ENCODE data around the gene YY1AP1.
"Not testable (repeated sequence)": the region's sequence is repeated elsewhere in the genome, so short reads cannot be mapped to it uniquely, and the experiment has no call there.

The YY1AP1 gene

DNA sequence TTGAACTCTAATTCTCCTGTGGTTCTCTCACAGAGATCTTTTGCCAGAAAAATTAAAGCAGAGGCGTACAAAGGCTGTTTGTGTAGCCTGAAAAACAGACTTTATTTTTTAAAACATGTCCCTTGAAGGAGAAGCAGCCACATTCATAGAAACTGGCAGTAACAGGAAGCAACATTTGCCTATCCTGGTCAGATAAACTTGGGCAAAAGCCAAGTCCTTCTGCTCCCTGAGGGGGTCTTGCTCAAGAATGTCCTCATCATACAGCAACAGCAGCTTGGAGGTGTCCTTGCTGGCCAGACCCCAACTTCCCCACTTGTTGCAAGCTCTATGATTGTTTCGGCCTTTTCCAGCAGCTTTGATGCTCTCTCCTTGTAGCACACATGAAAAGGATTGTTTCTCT lies 42.3 kb downstream of the YY1AP1 start:
- POLR2A ChIA-PET: no interaction called here
- no peak for DNase-seq (ENCODE audit: low read depth, low spot score)
- TF ChIP-seq, protein P1, sequence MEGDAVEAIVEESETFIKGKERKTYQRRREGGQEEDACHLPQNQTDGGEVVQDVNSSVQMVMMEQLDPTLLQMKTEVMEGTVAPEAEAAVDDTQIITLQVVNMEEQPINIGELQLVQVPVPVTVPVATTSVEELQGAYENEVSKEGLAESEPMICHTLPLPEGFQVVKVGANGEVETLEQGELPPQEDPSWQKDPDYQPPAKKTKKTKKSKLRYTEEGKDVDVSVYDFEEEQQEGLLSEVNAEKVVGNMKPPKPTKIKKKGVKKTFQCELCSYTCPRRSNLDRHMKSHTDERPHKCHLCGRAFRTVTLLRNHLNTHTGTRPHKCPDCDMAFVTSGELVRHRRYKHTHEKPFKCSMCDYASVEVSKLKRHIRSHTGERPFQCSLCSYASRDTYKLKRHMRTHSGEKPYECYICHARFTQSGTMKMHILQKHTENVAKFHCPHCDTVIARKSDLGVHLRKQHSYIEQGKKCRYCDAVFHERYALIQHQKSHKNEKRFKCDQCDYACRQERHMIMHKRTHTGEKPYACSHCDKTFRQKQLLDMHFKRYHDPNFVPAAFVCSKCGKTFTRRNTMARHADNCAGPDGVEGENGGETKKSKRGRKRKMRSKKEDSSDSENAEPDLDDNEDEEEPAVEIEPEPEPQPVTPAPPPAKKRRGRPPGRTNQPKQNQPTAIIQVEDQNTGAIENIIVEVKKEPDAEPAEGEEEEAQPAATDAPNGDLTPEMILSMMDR (IDR thresholded peaks at IDR 0.05; ENCODE audit: insufficient read depth, low read length, missing control alignments): no peak
- CTCF ChIA-PET: interaction anchor here (1.2 to 4.6 kb wide), 5 partner anchors 9 to 555 kb away, joined by 3 to 34 read pairs (median 4); partner anchors contain the start of gene RUSC1
- H3K4me3 ChIP-seq (ENCODE audit: low read depth, low read length): no peak overlapping the region

DNA sequence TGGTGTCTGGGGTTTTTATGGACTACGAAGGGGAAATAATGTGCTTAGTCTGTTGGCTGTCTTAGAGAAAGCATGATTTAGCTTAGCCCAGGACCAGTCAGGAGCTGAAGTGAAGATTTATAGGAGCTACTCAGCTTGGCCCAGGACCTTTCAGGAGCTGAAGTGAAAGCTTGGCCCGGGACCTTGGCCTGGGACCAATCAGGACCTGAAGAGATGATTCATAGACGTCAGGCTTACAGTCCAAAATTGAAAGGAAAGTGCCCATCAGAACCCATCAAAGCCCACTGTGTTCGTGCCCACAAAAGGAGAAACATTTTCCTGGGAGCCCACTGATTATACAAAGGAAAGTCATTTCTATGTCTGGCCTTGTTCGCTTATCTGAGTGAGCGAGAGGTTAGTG lies 42.9 kb downstream of the YY1AP1 start:
- CTCF ChIA-PET: interaction anchor here (1.2 to 4.6 kb wide), 3 partner anchors 8 to 554 kb away, joined by 3 to 34 read pairs (median 4); no protein-coding TSS in a partner anchor
- no peak for DNase-seq (ENCODE audit: low read depth, low spot score)
- no peak overlapping the region for H3K4me3 ChIP-seq (ENCODE audit: low read depth, low read length)
- TF ChIP-seq, protein P1 (IDR thresholded peaks at IDR 0.05; ENCODE audit: insufficient read depth, low read length, missing control alignments): no peak
- POLR2A ChIA-PET: no interaction called here

DNA sequence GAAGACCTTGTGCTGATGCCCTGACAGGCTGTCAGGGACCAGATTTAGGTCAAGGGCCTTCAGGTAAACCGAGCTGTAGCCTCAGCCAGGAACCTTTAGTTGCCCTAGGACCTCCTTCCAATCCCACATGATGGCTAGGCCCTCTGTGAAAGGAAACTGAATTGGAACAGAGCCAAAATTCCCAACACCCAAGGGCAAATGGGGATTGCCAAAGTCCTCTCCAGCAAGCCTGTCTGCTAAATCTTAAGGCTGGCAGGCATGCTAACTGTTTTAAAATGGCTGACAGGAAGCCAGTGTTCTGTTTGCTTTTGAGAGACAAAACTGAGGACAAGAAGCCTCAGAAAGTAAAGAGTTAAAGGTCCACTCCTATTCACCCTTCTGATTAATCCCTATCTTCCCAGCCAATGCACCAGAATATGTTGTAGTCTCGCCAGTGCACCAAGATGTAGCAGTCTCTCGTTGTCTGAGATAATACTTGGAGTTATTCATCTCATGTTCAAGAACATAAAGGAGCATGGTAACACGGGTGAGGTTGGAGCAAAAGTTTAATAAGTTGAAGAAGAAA lies 43.5 kb downstream of the YY1AP1 start:
- DNase-seq (ENCODE audit: low read depth, low spot score): no peak
- TF ChIP-seq, protein P1 (IDR thresholded peaks at IDR 0.05; ENCODE audit: insufficient read depth, low read length, missing control alignments): no peak
- H3K4me3 ChIP-seq (ENCODE audit: low read depth, low read length): no peak overlapping the region
- ChIA-PET POLR2A (no interaction called here), CTCF (interaction anchor here (1.5 to 4.6 kb wide), 2 partner anchors 395 to 554 kb away, joined by 4 to 34 read pairs; no protein-coding TSS in a partner anchor)

DNA sequence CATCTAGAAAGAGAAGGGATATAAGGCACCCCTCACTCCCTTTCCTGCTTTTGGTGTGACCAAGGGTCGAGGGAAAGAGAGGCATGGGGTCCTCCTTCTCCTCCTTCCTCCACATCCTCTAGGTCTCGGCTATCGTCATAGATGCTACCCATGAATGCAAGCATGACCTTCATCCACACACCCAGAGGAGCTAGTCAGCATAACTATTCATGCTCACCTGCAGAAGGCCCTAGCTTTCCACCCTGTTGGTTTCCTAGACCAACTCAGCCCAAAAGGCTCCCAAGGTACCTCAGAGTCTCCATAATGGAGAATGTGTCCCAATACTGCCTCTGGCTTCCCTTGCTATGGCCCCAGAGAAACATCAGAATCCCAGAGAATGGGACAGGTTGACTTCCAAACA lies 45.3 kb downstream of the YY1AP1 start:
- DNase-seq (ENCODE audit: low read depth, low spot score): no peak
- ChIA-PET POLR2A (no interaction called here), CTCF (no interaction called here)
- H3K4me3 ChIP-seq (ENCODE audit: low read depth, low read length): no peak overlapping the region
- TF ChIP-seq, protein P1 (IDR thresholded peaks at IDR 0.05; ENCODE audit: insufficient read depth, low read length, missing control alignments): no peak

DNA sequence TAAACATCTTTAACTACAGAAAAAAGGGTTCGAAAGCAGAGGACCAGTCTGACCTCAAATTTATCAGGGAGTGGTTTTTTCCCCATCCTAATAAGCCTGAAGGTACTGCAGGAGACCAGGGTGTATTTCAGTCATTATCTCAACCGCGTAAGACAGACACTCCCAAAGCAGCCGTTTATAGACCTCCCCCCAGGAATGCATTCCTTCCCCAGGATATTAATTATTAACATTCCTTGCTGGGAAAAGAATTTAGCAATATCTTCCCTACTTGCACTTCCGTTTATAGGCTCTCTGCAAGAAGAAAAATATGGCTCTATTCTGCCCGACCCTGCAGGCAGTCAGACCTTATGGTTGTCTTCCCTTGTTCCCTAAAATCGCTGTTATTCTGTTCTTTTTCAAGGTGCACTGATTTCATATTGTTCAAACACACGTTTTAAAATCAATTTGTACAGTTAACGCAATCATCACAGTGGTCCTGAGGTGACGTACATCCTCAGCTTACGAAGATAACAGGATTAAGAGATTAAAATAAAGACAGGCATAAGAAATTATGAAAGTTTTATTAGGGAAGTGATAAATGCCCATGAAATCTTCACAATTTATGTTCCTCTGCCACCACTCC lies 45.9 kb downstream of the YY1AP1 start:
- POLR2A ChIA-PET; CTCF ChIA-PET; DNase-seq (ENCODE audit: low read depth, low spot score); H3K4me3 ChIP-seq (ENCODE audit: low read depth, low read length): not testable (repeated sequence)

DNA sequence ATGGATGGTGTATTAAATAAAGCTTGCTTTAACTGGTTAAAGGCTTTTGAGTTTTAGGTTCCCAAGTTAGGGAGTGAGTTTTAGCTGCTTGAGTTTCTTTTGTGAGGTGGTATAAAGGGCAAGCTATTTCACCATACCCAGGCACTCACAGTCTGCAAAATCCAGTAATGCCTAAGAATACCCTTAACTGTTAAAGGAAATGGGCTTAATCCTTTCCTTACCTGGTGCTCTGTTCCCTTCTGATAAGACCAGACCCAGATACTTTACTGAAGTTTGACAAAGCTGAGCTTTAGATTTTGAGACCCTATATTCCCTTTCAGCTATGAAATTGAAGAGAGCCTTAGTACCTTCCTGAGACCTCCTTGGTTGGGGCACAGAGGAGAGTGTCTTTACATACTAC lies 48.2 kb downstream of the YY1AP1 start:
- ChIA-PET POLR2A (no interaction called here), CTCF (interaction anchor here (0.9 to 1.6 kb wide), 3 partner anchors 8 to 390 kb away, joined by 3 to 4 read pairs (median 3); no protein-coding TSS in a partner anchor)
- H3K4me3 ChIP-seq (ENCODE audit: low read depth, low read length): no peak overlapping the region
- TF ChIP-seq, protein P1 (IDR thresholded peaks at IDR 0.05; ENCODE audit: insufficient read depth, low read length, missing control alignments): no peak
- no peak for DNase-seq (ENCODE audit: low read depth, low spot score)
